Raji (cell line): ENCODE measurements around the gene SULT1B1.

Experiments used
- POLR2A ChIP-seq: IDR thresholded peaks from 2 replicates; pipeline ENCODE4 v1.6.1; 2011; ENCODE audit warnings: low read depth, low read length, control low read depth; ENCODE audit not compliant: insufficient read depth

SULT1B1 gene

GRCh38 chr4:69760455-69760854 is at the start of gene SULT1B1:
TSS of gene SULT1B1 (minus strand) at chr4:69760620. CDS start at chr4:69755217, 5,403 bp downstream.
- TF ChIP-seq POLR2A, result no peak

GRCh38 chr4:69800599-69800998 is 40.2 kb upstream of the SULT1B1 start:
- TF ChIP-seq POLR2A, result no peak

GRCh38 chr4:69799337-69799736 is 38.9 kb upstream of the SULT1B1 start:
- no peak for TF ChIP-seq POLR2A

GRCh38 chr4:69793732-69794131 is 33.3 kb upstream of the SULT1B1 start:
- no peak for TF ChIP-seq POLR2A

- TF ChIP-seq POLR2A, result no peak
Measured at GRCh38 chr4:69787879-69788278, 27.5 kb upstream of the SULT1B1 start.

GRCh38 chr4:69786547-69786946 is 26.1 kb upstream of the SULT1B1 start:
- no peak for TF ChIP-seq POLR2A

GRCh38 chr4:69785211-69785831 is 24.9 kb upstream of the SULT1B1 start:
- no peak for TF ChIP-seq POLR2A

GRCh38 chr4:69782651-69783310 is 22.4 kb upstream of the SULT1B1 start:
- TF ChIP-seq POLR2A, result no peak

GRCh38 chr4:69781458-69782418 is 21.3 kb upstream of the SULT1B1 start:
- TF ChIP-seq POLR2A, result no peak

GRCh38 chr4:69780141-69780540 is 19.7 kb upstream of the SULT1B1 start:
- TF ChIP-seq POLR2A, result no peak

GRCh38 chr4:69776696-69777095 is 16.3 kb upstream of the SULT1B1 start:
- TF ChIP-seq POLR2A, result no peak

- TF ChIP-seq POLR2A, result no peak
Measured at GRCh38 chr4:69775321-69775867, 15.0 kb upstream of the SULT1B1 start.

- TF ChIP-seq POLR2A, result no peak
Measured at GRCh38 chr4:69773484-69773883, 13.1 kb upstream of the SULT1B1 start.

GRCh38 chr4:69765751-69766150 is 5.3 kb upstream of the SULT1B1 start:
- no peak for TF ChIP-seq POLR2A

- TF ChIP-seq POLR2A, result no peak
Measured at GRCh38 chr4:69764311-69764710, 3.9 kb upstream of the SULT1B1 start.
